GM19193 (cell line): Measurements from ENCODE around the gene CPT1B.

Experiments
- POLR2A ChIP-seq: IDR thresholded peaks from 4 replicates; pipeline ENCODE4 v1.6.1; 2011; ENCODE audit not compliant: insufficient read depth, insufficient read length; ENCODE audit errors: extremely low read depth

The CPT1B gene

DNA sequence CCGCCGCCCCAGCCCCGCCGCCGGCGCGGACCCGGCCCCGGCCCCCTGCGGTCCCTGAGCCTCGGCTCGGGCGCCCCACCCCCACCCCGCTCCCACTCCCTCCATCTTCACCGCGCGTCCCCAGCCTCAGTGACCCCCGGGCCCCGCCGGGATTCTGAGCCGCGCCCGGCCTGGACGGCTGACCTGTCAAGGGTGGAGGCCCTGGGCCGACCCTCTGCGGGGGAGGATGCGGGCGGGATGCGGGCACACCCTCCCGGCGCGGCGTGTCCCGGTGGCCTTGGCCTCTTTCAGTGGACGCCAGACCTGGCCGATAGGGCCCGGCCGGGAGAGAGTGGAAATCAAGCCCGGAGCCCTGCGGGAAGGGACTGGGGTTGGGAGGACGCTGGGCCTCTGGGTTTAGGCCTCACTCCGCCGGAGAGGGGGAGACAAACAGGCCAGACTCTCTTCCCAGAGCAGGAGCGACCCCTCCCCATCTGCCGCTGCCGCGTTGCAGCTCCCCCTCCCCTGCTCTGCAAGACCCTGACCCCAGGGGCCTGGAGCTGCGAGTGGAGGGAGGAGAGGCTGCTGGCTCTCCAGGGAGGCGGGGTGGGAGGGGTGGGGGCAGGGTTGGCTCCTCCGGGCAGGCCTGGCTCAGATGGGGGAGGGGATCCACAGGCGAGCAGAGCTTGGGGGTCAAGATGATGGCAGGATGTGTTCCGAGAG is 22.9 kb upstream of the CPT1B start:
- TF ChIP-seq POLR2A: no peak

GRCh38 chr22:50600538-50600937 is 22.3 kb upstream of the CPT1B start, which contains the start of gene MAPK8IP2:
Gene MAPK8IP2, plus strand, starts transcription at chr22:50600793. Its CDS starts 26 bp downstream, at chr22:50600819.
- TF ChIP-seq POLR2A: no peak

DNA sequence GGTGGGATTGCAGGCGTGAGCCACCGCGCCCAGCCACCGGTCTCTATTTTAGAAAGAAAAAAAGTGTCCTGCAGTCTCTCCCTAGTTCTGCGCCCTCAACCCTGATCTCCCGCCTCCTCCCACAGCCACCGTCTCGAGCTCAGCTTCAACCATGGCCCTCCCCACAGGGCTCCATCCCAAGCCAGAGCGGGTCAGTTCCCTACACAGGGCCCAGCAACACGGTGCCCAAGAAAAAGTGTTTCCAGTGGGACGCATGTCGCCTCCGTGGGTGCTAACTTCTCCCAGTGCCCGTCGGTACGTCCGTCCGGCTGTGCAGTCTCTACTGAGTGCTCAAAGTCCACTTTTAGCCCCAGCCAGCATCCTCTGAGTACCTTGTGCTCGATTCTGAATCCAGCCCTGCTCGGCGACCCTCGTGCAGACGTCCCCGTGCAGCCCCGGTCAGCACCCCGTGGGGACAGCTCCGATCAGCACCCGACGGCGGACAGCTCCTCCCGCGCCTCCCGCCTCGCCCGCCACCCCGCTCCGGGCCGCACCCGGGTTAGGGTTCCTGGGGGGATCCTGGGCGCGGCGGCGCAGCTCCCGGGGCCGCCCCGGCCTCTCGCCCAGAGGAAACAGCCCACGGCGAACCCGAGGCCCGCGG is 21.7 kb upstream of the CPT1B start:
- no peak for TF ChIP-seq POLR2A

- no peak for TF ChIP-seq POLR2A
These were observed 18.9 kb upstream of the CPT1B start for GRCh38 chr22:50597097-50597496.

GRCh38 chr22:50595189-50595588 is 17.0 kb upstream of the CPT1B start:
- TF ChIP-seq POLR2A: no peak

DNA sequence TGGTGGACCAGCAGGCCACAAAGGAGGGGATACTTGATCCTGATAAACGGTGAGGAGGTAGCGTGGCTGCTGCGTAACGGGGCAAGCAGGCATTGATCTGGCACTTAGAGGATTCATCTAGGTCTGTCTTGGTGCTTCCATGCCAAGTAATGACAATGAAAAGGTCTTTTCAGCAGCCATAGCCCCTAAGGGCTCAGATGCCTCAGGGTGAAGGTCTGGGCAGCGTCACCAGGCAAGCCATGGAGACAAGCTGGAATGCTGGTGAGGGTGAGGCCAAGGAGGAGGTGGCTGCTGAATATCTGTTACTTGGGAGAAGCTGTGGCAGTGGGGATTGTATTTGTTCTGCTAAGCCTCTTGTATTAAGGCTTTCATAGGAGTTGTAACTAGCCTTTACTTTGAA is 9.2 kb upstream of the CPT1B start:
- TF ChIP-seq POLR2A: no peak

GRCh38 chr22:50586416-50586815 is 8.2 kb upstream of the CPT1B start:
- no peak for TF ChIP-seq POLR2A

DNA sequence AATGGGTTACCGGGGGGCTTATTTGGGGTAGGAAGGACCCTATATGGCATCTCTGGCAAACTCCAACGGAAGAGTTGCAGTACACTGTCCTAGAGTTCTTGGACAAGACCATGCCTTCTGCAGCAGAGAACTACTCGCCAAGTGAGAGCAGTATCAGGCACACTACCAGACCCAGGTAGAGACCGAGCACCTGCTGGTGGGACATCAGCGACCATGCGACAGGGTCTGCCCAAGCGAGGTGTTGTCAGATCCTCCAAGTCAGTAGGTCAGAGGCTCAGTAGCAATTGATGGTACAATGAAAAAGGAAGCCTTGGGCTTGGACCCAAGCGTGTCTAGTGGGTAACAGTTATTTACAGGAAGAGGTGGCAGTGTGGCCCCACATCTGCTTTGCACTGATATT is 7.6 kb upstream of the CPT1B start:
- TF ChIP-seq POLR2A: no peak

DNA sequence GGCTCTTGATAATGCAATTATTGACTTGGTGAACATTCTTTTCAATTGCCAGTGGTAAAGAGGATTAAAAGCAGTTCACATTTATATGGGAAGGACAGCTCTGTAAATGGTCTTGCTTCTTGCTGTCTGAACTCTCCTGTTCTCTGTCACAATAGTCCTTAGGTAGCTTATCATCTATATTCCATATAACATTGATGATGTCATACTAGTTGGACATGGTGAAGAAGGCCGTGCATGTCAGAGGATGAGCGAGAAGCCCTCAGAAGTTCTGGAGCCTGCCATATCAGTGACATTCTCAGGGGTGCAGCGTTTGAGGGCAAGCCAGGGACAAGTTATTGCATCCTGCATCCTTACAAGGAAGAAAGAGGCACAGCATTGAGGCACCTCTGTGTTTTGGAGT is 7.0 kb upstream of the CPT1B start:
- no peak for TF ChIP-seq POLR2A

- TF ChIP-seq POLR2A: no peak
These were observed 6.2 kb upstream of the CPT1B start for GRCh38 chr22:50584106-50585096.

DNA sequence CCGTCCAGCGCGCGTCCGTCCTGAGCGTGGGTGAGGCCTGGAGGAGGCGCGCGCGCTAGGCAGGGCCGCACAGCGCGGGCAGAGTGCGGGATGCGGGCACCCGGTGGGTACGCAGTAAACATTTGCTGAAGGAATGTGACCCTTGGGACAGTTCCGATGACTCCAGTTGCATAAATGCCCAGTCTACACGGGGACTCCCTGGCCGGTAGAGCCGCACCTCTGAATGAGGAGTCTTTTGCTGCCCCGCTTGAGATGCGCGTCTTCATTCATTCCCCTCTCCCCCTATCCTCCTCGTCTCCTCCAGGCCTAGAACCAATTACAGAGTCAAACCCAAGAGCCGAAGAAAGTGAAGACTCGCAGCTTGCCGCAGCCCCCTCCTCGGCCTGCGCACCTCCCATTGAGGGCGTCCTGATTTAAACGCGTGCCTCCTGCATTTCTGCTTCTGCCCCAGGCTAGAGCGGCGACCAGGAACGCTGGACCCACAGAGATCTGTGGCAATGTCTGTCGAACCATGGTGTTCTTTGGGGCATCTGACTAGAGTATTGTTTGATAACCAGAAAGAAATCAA is 5.2 kb upstream of the CPT1B start:
- no peak for TF ChIP-seq POLR2A

DNA sequence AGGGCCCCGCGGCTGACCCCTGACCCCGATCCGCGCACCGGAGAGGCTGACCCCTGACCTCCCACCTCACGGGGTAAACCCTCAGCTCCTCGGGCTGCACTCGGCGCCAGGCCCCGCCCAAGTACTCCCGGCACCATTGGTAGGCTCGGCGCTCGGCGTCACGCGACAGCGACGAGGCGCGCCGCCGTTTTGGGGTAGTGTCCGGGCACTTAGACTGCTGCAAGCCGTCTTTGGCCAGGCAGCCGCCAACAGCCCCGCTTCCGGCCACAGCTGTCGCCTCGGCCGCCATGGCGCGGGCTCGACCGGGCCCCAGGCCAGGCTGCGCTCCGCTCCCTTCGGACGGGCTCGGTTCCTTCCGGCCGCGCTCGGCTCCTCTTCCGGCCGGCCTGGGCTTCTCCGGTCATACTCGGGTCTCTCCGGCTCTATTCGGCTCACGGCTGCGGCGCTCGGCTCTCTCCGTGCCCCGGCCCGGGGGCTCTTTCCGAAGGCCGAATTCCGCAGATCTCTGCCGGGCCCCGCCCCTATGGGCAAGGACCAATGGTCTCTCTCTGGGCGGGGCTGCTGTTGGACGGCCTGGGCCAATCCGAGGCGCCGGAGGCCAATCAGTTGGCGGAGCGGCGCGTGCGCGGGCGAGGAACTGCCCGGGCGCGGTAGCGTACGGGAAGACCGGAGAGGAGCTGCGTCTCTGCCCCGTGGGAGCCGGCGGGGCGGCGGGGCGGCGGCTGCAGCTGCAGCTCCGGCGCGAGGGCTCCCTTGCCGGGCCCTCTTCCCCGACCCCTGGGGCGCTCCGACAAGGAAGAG is 4.5 kb upstream of the CPT1B start, which contains the start of gene CHKB:
Gene CHKB, minus strand, starts transcription at position 357 of the 801 bp plus-strand sequence. Its CDS starts 68 bp downstream, at position 289.
- TF ChIP-seq POLR2A: peak; percentile 82

GRCh38 chr22:50581950-50582492 is 3.8 kb upstream of the CPT1B start:
- TF ChIP-seq POLR2A: no peak
